ENCODE results near the gene POC1A.

The POC1A gene

GRCh38 chr3:52084216-52084945 lies 69.8 kb downstream of the POC1A start:
- no peak for DNase-seq

- DNase-seq = no peak
These were observed 70.6 kb downstream of the POC1A start for GRCh38 chr3:52083556-52084087.

- DNase-seq = no peak
These were observed 71.3 kb downstream of the POC1A start for GRCh38 chr3:52082951-52083350.

- no peak for DNase-seq
These were observed 73.1 kb downstream of the POC1A start for GRCh38 chr3:52080830-52081719.

- no peak for DNase-seq
These were observed 74.3 kb downstream of the POC1A start for GRCh38 chr3:52079958-52080357.

- DNase-seq = no peak
These were observed 75.3 kb downstream of the POC1A start for GRCh38 chr3:52078781-52079560.

- no peak for DNase-seq
These were observed 76.3 kb downstream of the POC1A start for GRCh38 chr3:52077925-52078324.

- DNase-seq = no peak
These were observed 77.1 kb downstream of the POC1A start for GRCh38 chr3:52076896-52077780.

- no peak for DNase-seq
These were observed 80.7 kb downstream of the POC1A start for GRCh38 chr3:52073490-52073889.

- no peak for DNase-seq
These were observed 81.8 kb downstream of the POC1A start for GRCh38 chr3:52072471-52072870.

- no peak for DNase-seq
These were observed 82.2 kb downstream of the POC1A start for GRCh38 chr3:52072020-52072419.

- no peak for DNase-seq
These were observed 83.2 kb downstream of the POC1A start for GRCh38 chr3:52070724-52071621.

GRCh38 chr3:52069855-52070254 lies 84.4 kb downstream of the POC1A start:
- DNase-seq = no peak

GRCh38 chr3:52069135-52069534 lies 85.1 kb downstream of the POC1A start:
- DNase-seq = no peak

GRCh38 chr3:52068730-52069129 lies 85.5 kb downstream of the POC1A start:
- DNase-seq = no peak

GRCh38 chr3:52068055-52068571 lies 86.1 kb downstream of the POC1A start:
- no peak for DNase-seq

- no peak for DNase-seq
These were observed 86.7 kb downstream of the POC1A start for GRCh38 chr3:52067526-52067925.

- no peak for DNase-seq
These were observed 87.2 kb downstream of the POC1A start for GRCh38 chr3:52067046-52067445.

GRCh38 chr3:52065264-52065756 lies 88.9 kb downstream of the POC1A start:
- no peak for DNase-seq

GRCh38 chr3:52064561-52064960 lies 89.7 kb downstream of the POC1A start:
- no peak for DNase-seq

Measured in activated naive CD4-positive, alpha-beta T cell (primary cell).